ENCODE data around the gene GNG7.

- no peak for TF ChIP-seq SNAI2 (CRISPR knock-in tag; IDR thresholded peaks at IDR 0.05)
- TF ChIP-seq ZNF70 (CRISPR knock-in tag; IDR thresholded peaks at IDR 0.05): no peak
- TF ChIP-seq TSHZ2 (CRISPR knock-in tag; IDR thresholded peaks at IDR 0.05): no peak
- TF ChIP-seq CREB5 (CRISPR knock-in tag; IDR thresholded peaks at IDR 0.05; ENCODE audit: low read depth): no peak
- no peak for TF ChIP-seq ZNF8 (CRISPR knock-in tag; IDR thresholded peaks at IDR 0.05)
- TF ChIP-seq PATZ1 (CRISPR knock-in tag; IDR thresholded peaks at IDR 0.05; ENCODE audit: borderline replicate concordance): no peak
- no peak for TF ChIP-seq TCF4 (CRISPR knock-in tag; IDR thresholded peaks at IDR 0.05; ENCODE audit: borderline replicate concordance)
- no peak for TF ChIP-seq ZNF565 (CRISPR knock-in tag; conservative IDR thresholded peaks at IDR 0.05; ENCODE audit: low read depth)
- TF ChIP-seq ZFP30 (CRISPR knock-in tag; IDR thresholded peaks at IDR 0.05): no peak
- no peak for TF ChIP-seq GLIS3 (CRISPR knock-in tag; IDR thresholded peaks at IDR 0.05)
- TF ChIP-seq OSR1 (CRISPR knock-in tag; IDR thresholded peaks at IDR 0.05): no peak
- no peak for TF ChIP-seq RARB (CRISPR knock-in tag; IDR thresholded peaks at IDR 0.05)
- no peak for TF ChIP-seq ARNTL (CRISPR knock-in tag; IDR thresholded peaks at IDR 0.05; ENCODE audit: borderline replicate concordance, low read depth)
- TF ChIP-seq ZFP3 (CRISPR knock-in tag; IDR thresholded peaks at IDR 0.05): no peak
Measured at GRCh38 chr19:2549701-2550191, 152.7 kb downstream of the GNG7 start.
